WTC11 (cell line): ENCODE measurements around the gene ZNF276. TPM values are rescaled to one million over a fixed set of nuclear protein-coding genes. Genes with fewer than 3 reads are reported as not detected.
"Not testable (repeated sequence)": the region's sequence is repeated elsewhere in the genome, so short reads cannot be mapped to it uniquely, and the experiment has no call there.

Source experiments
- ATAC-seq: fragments of 200-7000 bp; cut with Tn5 transposase; 2 replicates; pipeline ENCODE4 v1.10.0; 2021; ENCODE audit warnings: mild to moderate bottlenecking, moderate library complexity
- CTCF ChIA-PET: fragments of 300-600 bp; sonication (Branson Sonifier 250); formaldehyde crosslinking; loops from one replicate; lab custom pipeline; 2021; ENCODE audit warnings: antibody characterized with exemption; lab: Charles Lee
- POLR2A ChIA-PET: fragments of 350-600 bp; sonication (Branson Sonifier 250); formaldehyde crosslinking; loops from one replicate; lab custom pipeline; 2021; ENCODE audit warnings: antibody characterized with exemption; lab: Charles Lee
- DNase-seq: peaks from one replicate; pipeline ENCODE4 v3.0.0; 2021; ENCODE audit warnings: low spot score
- H3K27ac Mint-ChIP-seq: 2 replicates; pipeline ENCODE4 v1.8.0; 2021; ENCODE audit warnings: mixed read lengths
- H3K27me3 Mint-ChIP-seq: 2 replicates; pipeline ENCODE4 v1.8.0; 2021; ENCODE audit warnings: low read depth, mild to moderate bottlenecking, moderate library complexity, mixed read lengths
- H3K36me3 Mint-ChIP-seq: 2 replicates; pipeline ENCODE4 v1.8.0; 2021; ENCODE audit warnings: mixed read lengths
- H3K4me1 Mint-ChIP-seq: 2 replicates; pipeline ENCODE4 v1.8.0; 2022; ENCODE audit warnings: mixed read lengths
- H3K4me3 Mint-ChIP-seq: 2 replicates; pipeline ENCODE4 v1.8.0; 2021; ENCODE audit warnings: mild to moderate bottlenecking, moderate library complexity, mixed read lengths
- H3K9me3 Mint-ChIP-seq: 2 replicates; pipeline ENCODE4 v1.8.0; 2021; ENCODE audit warnings: mixed read lengths
- GABPB1 ChIP-seq: sonication (generic); formaldehyde crosslinking; IDR thresholded peaks from 2 replicates; pipeline ENCODE4 v1.8.1; 2023; ENCODE audit warnings: mild to moderate bottlenecking, missing genetic modification reagents
- HMGA2 ChIP-seq: fragments of 250-450 bp; sonication (Bioruptor Pico); IDR thresholded peaks from 2 replicates; pipeline ENCODE4 v1.4.0; 2021; ENCODE audit warnings: mild to moderate bottlenecking, moderate library complexity
- JAZF1 ChIP-seq: fragments of 250-450 bp; sonication (Bioruptor Pico); IDR thresholded peaks from 2 replicates; pipeline ENCODE4 v1.9.0; 2021; ENCODE audit warnings: moderate library complexity, mild to moderate bottlenecking, inconsistent platforms
- JUN ChIP-seq: sonication (generic); formaldehyde crosslinking; IDR thresholded peaks from 2 replicates; pipeline ENCODE4 v1.8.0; 2023; ENCODE audit warnings: mild to moderate bottlenecking, missing genetic modification reagents
- KAT7 ChIP-seq: sonication (generic); formaldehyde crosslinking; IDR thresholded peaks from 2 replicates; pipeline ENCODE4 v1.8.1; 2023; ENCODE audit warnings: missing genetic modification reagents, mild to moderate bottlenecking, borderline replicate concordance
- NR1H2 ChIP-seq: sonication (generic); formaldehyde crosslinking; IDR thresholded peaks from 2 replicates; pipeline ENCODE4 v1.9.0; 2021; ENCODE audit warnings: mild to moderate bottlenecking, moderate library complexity, missing genetic modification reagents
- RELA ChIP-seq: sonication (generic); formaldehyde crosslinking; IDR thresholded peaks from 2 replicates; pipeline ENCODE4 v1.8.1; 2022; ENCODE audit warnings: missing genetic modification reagents, mild to moderate bottlenecking, borderline replicate concordance
- SMAD3 ChIP-seq: sonication (generic); formaldehyde crosslinking; IDR thresholded peaks from 2 replicates; pipeline ENCODE4 v1.8.0; 2022; ENCODE audit warnings: missing genetic modification reagents, mild to moderate bottlenecking, borderline replicate concordance
- SMAD4 ChIP-seq: sonication (generic); formaldehyde crosslinking; IDR thresholded peaks from 2 replicates; pipeline ENCODE4 v1.8.0; 2022; ENCODE audit warnings: mild to moderate bottlenecking, missing genetic modification reagents
- TCF7 ChIP-seq: sonication (generic); formaldehyde crosslinking; IDR thresholded peaks from 2 replicates; pipeline ENCODE4 v1.8.0; 2022; ENCODE audit warnings: mild to moderate bottlenecking, low read depth, missing genetic modification reagents, moderate library complexity
- ZNF121 ChIP-seq: sonication (generic); formaldehyde crosslinking; IDR thresholded peaks from 2 replicates; pipeline ENCODE4 v1.8.0; 2023; ENCODE audit warnings: missing genetic modification reagents
- ZNF138 ChIP-seq: sonication (generic); formaldehyde crosslinking; conservative IDR thresholded peaks from 2 replicates; pipeline ENCODE4 v1.8.1; 2022; ENCODE audit warnings: mild to moderate bottlenecking, moderate library complexity, missing genetic modification reagents
- ZNF396 ChIP-seq: fragments of 250-450 bp; sonication (Bioruptor Pico); IDR thresholded peaks from 2 replicates; pipeline ENCODE4 v1.8.0; 2021; ENCODE audit warnings: mild to moderate bottlenecking, moderate library complexity, borderline replicate concordance
- total RNA-seq: library from RNA; stranded (reverse); gene quantifications from 3 replicates; pipeline ENCODE4 v1.2.3, GENCODE V29; 2021
- TF ChIP-seq, protein P1 (sequence below): sonication (generic); formaldehyde crosslinking; IDR thresholded peaks from 2 replicates; pipeline ENCODE4 v1.8.1; 2022; ENCODE audit warnings: low read depth, missing genetic modification reagents, borderline replicate concordance
- TF ChIP-seq, protein P2 (sequence below): sonication (generic); formaldehyde crosslinking; IDR thresholded peaks from 2 replicates; pipeline ENCODE4 v1.8.1; 2023; ENCODE audit warnings: mild to moderate bottlenecking, missing genetic modification reagents, borderline replicate concordance
- TF ChIP-seq, protein P3 (sequence below): sonication (generic); formaldehyde crosslinking; IDR thresholded peaks from 2 replicates; pipeline ENCODE4 v1.8.1; 2022; ENCODE audit warnings: low read depth, mild to moderate bottlenecking, moderate library complexity, missing genetic modification reagents, borderline replicate concordance

ZNF276 gene
- total RNA-seq, 1 experiment from 2014 or later, result 16.6 TPM

DNA sequence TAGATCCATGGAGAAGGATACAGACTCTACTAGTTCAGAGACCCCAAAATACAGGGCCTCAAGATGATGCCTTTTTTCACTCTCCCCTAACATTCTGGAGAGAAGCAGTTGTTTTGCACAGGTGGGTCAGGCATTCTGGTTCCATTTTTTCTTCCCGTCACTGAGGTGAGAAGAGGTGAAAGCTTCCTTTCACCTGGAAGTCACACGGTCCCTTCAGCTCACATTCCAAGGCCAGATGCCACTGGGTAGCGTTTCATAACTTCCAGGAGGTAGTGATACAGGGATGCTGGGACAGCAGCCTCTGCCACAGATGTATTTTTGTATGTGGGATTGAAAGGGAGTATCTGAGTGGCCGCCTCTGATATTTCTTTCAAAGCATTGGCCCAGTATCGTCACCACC, 32.9 kb upstream of the ZNF276 start:
- ATAC-seq (no peak), DNase-seq (no peak)
- Mint-ChIP-seq H3K36me3 (peaks cover 53% of the 10 kb centered on the region), H3K27ac (no peak overlapping the region), H3K9me3 (peaks cover 21% of the 10 kb centered on the region), H3K4me3 (peak overlapping the region; percentile 85; the same call in 1 of the 2 replicates), H3K27me3 (peaks cover 3% of the 10 kb centered on the region; the same call in 1 of the 2 replicates), H3K4me1 (peaks cover 7% of the 10 kb centered on the region)
- ChIA-PET POLR2A (interaction anchor here (0.7 kb wide), 2 partner anchors 419 to 922 kb away, joined by 3 to 11 read pairs; no protein-coding TSS in a partner anchor), CTCF (interaction anchor here (0.7 kb wide), 1 partner anchor 18 kb away, joined by 3 read pairs; no protein-coding TSS in a partner anchor)
- TF ChIP-seq GABPB1 (CRISPR knock-in tag) (0 out of 2 replicates have a peak, but pooled peaks have one; percentile 16), SMAD4 (CRISPR knock-in tag) (no peak)
- TF ChIP-seq, protein P1, sequence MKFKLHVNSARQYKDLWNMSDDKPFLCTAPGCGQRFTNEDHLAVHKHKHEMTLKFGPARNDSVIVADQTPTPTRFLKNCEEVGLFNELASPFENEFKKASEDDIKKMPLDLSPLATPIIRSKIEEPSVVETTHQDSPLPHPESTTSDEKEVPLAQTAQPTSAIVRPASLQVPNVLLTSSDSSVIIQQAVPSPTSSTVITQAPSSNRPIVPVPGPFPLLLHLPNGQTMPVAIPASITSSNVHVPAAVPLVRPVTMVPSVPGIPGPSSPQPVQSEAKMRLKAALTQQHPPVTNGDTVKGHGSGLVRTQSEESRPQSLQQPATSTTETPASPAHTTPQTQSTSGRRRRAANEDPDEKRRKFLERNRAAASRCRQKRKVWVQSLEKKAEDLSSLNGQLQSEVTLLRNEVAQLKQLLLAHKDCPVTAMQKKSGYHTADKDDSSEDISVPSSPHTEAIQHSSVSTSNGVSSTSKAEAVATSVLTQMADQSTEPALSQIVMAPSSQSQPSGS, result no peak

DNA sequence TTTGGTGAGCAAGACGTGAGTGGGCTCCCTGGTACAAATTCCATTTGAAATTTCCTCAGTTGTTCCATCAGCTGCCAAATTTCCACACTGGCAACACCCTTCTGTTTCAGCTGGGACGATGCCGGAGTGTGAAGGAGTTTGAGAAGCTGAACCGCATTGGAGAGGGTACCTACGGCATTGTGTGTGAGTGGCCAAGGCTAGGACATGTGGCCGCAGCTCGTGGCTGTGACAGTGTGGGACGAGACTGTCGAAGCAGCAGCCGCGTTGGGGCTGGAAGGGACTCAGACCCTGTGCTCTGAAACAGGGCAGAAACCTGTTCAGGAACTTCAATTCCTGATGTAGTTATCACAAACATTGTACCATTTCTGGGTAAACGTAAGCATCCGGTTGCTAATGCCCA, 32.2 kb upstream of the ZNF276 start:
- Mint-ChIP-seq H3K9me3 (peaks cover 14% of the 10 kb centered on the region), H3K36me3 (peaks cover 52% of the 10 kb centered on the region), H3K27ac (no peak overlapping the region), H3K4me1 (peaks cover 7% of the 10 kb centered on the region), H3K27me3 (peaks cover 3% of the 10 kb centered on the region; the same call in 1 of the 2 replicates), H3K4me3 (no peak overlapping the region)
- TF ChIP-seq JAZF1 (CRISPR knock-in tag) (no peak), NR1H2 (no peak), TCF7 (CRISPR knock-in tag) (no peak), KAT7 (CRISPR knock-in tag) (no peak), ZNF138 (CRISPR knock-in tag) (no peak), JUN (no peak), ZNF396 (no peak), SMAD3 (CRISPR knock-in tag) (no peak), HMGA2 (CRISPR knock-in tag) (no peak), RELA (CRISPR knock-in tag) (no peak)
- TF ChIP-seq, protein P2, sequence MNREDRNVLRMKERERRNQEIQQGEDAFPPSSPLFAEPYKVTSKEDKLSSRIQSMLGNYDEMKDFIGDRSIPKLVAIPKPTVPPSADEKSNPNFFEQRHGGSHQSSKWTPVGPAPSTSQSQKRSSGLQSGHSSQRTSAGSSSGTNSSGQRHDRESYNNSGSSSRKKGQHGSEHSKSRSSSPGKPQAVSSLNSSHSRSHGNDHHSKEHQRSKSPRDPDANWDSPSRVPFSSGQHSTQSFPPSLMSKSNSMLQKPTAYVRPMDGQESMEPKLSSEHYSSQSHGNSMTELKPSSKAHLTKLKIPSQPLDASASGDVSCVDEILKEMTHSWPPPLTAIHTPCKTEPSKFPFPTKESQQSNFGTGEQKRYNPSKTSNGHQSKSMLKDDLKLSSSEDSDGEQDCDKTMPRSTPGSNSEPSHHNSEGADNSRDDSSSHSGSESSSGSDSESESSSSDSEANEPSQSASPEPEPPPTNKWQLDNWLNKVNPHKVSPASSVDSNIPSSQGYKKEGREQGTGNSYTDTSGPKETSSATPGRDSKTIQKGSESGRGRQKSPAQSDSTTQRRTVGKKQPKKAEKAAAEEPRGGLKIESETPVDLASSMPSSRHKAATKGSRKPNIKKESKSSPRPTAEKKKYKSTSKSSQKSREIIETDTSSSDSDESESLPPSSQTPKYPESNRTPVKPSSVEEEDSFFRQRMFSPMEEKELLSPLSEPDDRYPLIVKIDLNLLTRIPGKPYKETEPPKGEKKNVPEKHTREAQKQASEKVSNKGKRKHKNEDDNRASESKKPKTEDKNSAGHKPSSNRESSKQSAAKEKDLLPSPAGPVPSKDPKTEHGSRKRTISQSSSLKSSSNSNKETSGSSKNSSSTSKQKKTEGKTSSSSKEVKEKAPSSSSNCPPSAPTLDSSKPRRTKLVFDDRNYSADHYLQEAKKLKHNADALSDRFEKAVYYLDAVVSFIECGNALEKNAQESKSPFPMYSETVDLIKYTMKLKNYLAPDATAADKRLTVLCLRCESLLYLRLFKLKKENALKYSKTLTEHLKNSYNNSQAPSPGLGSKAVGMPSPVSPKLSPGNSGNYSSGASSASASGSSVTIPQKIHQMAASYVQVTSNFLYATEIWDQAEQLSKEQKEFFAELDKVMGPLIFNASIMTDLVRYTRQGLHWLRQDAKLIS, result no peak
- TF ChIP-seq, protein P3, sequence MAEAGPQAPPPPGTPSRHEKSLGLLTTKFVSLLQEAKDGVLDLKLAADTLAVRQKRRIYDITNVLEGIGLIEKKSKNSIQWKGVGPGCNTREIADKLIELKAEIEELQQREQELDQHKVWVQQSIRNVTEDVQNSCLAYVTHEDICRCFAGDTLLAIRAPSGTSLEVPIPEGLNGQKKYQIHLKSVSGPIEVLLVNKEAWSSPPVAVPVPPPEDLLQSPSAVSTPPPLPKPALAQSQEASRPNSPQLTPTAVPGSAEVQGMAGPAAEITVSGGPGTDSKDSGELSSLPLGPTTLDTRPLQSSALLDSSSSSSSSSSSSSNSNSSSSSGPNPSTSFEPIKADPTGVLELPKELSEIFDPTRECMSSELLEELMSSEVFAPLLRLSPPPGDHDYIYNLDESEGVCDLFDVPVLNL (CRISPR knock-in tag), result no peak
- DNase-seq (no peak), ATAC-seq (no peak)
- CTCF ChIA-PET, result no interaction called here
- POLR2A ChIA-PET, result no interaction called here

DNA sequence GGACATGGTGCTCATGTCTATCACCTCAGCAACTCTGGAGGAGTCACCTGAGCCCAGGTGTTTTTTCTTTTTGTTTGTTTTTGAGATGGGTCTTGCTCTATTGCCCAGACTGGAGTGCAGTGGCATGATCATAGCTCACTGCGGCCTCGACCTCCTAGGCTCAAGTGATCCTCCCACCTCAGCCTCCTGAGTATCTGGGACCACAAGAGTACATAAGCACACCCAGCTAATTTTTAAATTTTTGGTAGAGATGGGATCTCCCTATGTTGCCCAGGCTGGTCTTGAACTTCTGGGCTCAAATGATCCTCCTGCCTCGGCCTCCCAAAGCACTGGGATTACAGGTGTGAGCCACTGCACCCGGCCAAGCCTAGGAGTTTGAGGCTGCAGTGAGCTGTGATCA, 31.7 kb upstream of the ZNF276 start:
- POLR2A ChIA-PET, CTCF ChIA-PET, H3K27ac Mint-ChIP-seq: not testable (repeated sequence)

More for the DNA sequence above, 31.7 kb upstream of the ZNF276 start:
- not testable (repeated sequence) for H3K4me3 Mint-ChIP-seq, DNase-seq, ATAC-seq, H3K4me1 Mint-ChIP-seq, H3K27me3 Mint-ChIP-seq
- Mint-ChIP-seq H3K9me3 (peaks cover 11% of the 10 kb centered on the region), H3K36me3 (peaks cover 48% of the 10 kb centered on the region)
- TF ChIP-seq ZNF121 (CRISPR knock-in tag), result 0 out of 2 replicates have a peak, but pooled peaks have one; percentile 17
